HPDE6-E6E7 (cell line): ENCODE measurements around the gene ACYP1.

Source experiments
- DNase-seq: peaks from one replicate; pipeline ENCODE4 v3.0.0; 2011; ENCODE audit warnings: missing footprints; ENCODE audit errors: extremely low spot score

Gene ACYP1

GRCh38 chr14:75040959-75041358 lies 22.9 kb downstream of the ACYP1 start:
- no peak for DNase-seq

GRCh38 chr14:75040507-75040906 lies 23.3 kb downstream of the ACYP1 start:
- no peak for DNase-seq

GRCh38 chr14:75032939-75033338 lies 30.9 kb downstream of the ACYP1 start:
- DNase-seq, result no peak

- no peak for DNase-seq
Measured at GRCh38 chr14:75030147-75030546, 33.7 kb downstream of the ACYP1 start.

GRCh38 chr14:75025876-75026275 lies 37.9 kb downstream of the ACYP1 start:
- DNase-seq, result no peak

- DNase-seq, result no peak
Measured at GRCh38 chr14:75025082-75025481, 38.7 kb downstream of the ACYP1 start.

GRCh38 chr14:75023108-75023507 lies 40.7 kb downstream of the ACYP1 start:
- DNase-seq, result no peak

GRCh38 chr14:75022655-75023054 lies 41.2 kb downstream of the ACYP1 start:
- no peak for DNase-seq

GRCh38 chr14:75018694-75019093 lies 45.1 kb downstream of the ACYP1 start:
- no peak for DNase-seq

GRCh38 chr14:75016815-75017214 lies 47.0 kb downstream of the ACYP1 start:
- no peak for DNase-seq

GRCh38 chr14:75015496-75015895 lies 48.3 kb downstream of the ACYP1 start:
- DNase-seq, result no peak

- no peak for DNase-seq
Measured at GRCh38 chr14:75013290-75013689, 50.5 kb downstream of the ACYP1 start.

- DNase-seq, result no peak
Measured at GRCh38 chr14:75011356-75011994, 52.3 kb downstream of the ACYP1 start.

- no peak for DNase-seq
Measured at GRCh38 chr14:75010472-75011093, 53.2 kb downstream of the ACYP1 start.

- DNase-seq, result no peak
Measured at GRCh38 chr14:75009176-75009575, 54.6 kb downstream of the ACYP1 start.

GRCh38 chr14:75005357-75005756 lies 58.5 kb downstream of the ACYP1 start:
- DNase-seq, result no peak

GRCh38 chr14:75003250-75004027 lies 60.4 kb downstream of the ACYP1 start:
- no peak for DNase-seq
